Fibroblast of mammary gland (primary cell): ENCODE results near the gene GAPVD1.
"Not testable (repeated sequence)": the region's sequence is repeated elsewhere in the genome, so short reads cannot be mapped to it uniquely, and the experiment has no call there.

ENCODE experiments used
- DNase-seq: peaks from one replicate; pipeline ENCODE4 v3.0.0-alpha.2; 2010; ENCODE audit warnings: low read depth
- H3K4me3 ChIP-seq: 2 replicates; pipeline ENCODE4 v1.5.1; 2011; ENCODE audit warnings: low read depth, mild to moderate bottlenecking, low read length, moderate library complexity; ENCODE audit not compliant: control insufficient read depth
- CTCF ChIP-seq: conservative IDR thresholded peaks from 2 replicates; pipeline ENCODE4 v1.5.1; 2011; ENCODE audit warnings: low read depth, low read length, inconsistent platforms; ENCODE audit not compliant: control insufficient read depth, insufficient read depth

Gene GAPVD1

GRCh38 chr9:125295657-125296056 is 34.0 kb downstream of the GAPVD1 start:
- no peak overlapping the region for H3K4me3 ChIP-seq
- DNase-seq = no peak
- TF ChIP-seq CTCF = no peak

GRCh38 chr9:125296843-125297372 is 35.3 kb downstream of the GAPVD1 start:
- H3K4me3 ChIP-seq = no peak overlapping the region
- DNase-seq = no peak
- TF ChIP-seq CTCF = no peak

GRCh38 chr9:125297917-125298316 is 36.3 kb downstream of the GAPVD1 start:
- no peak for DNase-seq
- no peak overlapping the region for H3K4me3 ChIP-seq
- no peak for TF ChIP-seq CTCF

GRCh38 chr9:125302241-125302640 is 40.6 kb downstream of the GAPVD1 start:
- no peak overlapping the region for H3K4me3 ChIP-seq
- DNase-seq = no peak
- TF ChIP-seq CTCF = no peak

- no peak for TF ChIP-seq CTCF
- no peak overlapping the region for H3K4me3 ChIP-seq
These were observed 42.6 kb downstream of the GAPVD1 start for GRCh38 chr9:125304273-125304672.

GRCh38 chr9:125312411-125312810 is 50.8 kb downstream of the GAPVD1 start:
- DNase-seq = no peak
- H3K4me3 ChIP-seq = no peak overlapping the region
- no peak for TF ChIP-seq CTCF

More at GRCh38 chr9:125304273-125304672, 42.6 kb downstream of the GAPVD1 start:
- no peak for DNase-seq

- DNase-seq, H3K4me3 ChIP-seq: not testable (repeated sequence)
These were observed 54.7 kb downstream of the GAPVD1 start for GRCh38 chr9:125316359-125316758.
